Neural progenitor cell (in vitro differentiated cells): ENCODE measurements around the gene CCKAR. TPM values are rescaled to one million over a fixed set of nuclear protein-coding genes. Genes with fewer than 3 reads are reported as not detected.

Experiments used
- DNase-seq: peaks from one replicate; pipeline ENCODE4 v3.0.0-alpha.2; 2016; ENCODE audit warnings: low spot score
- H2AFZ ChIP-seq: fragments of 200-600 bp; sonication (generic); replicated peaks from 2 replicates; pipeline ENCODE4 v1.6.1; 2016; ENCODE audit warnings: antibody characterized with exemption
- H3F3A ChIP-seq: fragments of 200-600 bp; sonication (generic); 2 replicates; pipeline ENCODE4 v1.6.1; 2016; ENCODE audit warnings: antibody characterized with exemption, low read depth
- H3K27ac ChIP-seq: fragments of 200-600 bp; sonication (generic); 2 replicates; pipeline ENCODE4 v1.5.1; 2016; ENCODE audit warnings: mild to moderate bottlenecking
- H3K27me3 ChIP-seq: fragments of 200-600 bp; sonication (generic); 2 replicates; pipeline ENCODE4 v1.6.1; 2016; ENCODE audit warnings: mild to moderate bottlenecking, moderate library complexity
- H3K36me3 ChIP-seq: fragments of 200-600 bp; sonication (generic); 2 replicates; pipeline ENCODE4 v1.5.1; 2016
- H3K4me1 ChIP-seq: fragments of 200-600 bp; sonication (generic); 2 replicates; pipeline ENCODE4 v1.6.1; 2016; ENCODE audit warnings: mixed run types
- H3K4me2 ChIP-seq: fragments of 200-600 bp; sonication (generic); 2 replicates; pipeline ENCODE4 v1.6.1; 2016
- H3K4me3 ChIP-seq: fragments of 200-600 bp; sonication (generic); 2 replicates; pipeline ENCODE4 v1.5.1; 2016
- H3K79me2 ChIP-seq: fragments of 200-600 bp; sonication (generic); 2 replicates; pipeline ENCODE4 v1.6.1; 2016; ENCODE audit warnings: low read depth
- H3K9ac ChIP-seq: fragments of 200-600 bp; sonication (generic); 2 replicates; pipeline ENCODE4 v1.6.1; 2016
- H3K9me3 ChIP-seq: fragments of 200-600 bp; sonication (generic); 2 replicates; pipeline ENCODE4 v1.5.1; 2016; ENCODE audit warnings: low read depth
- H4K20me1 ChIP-seq: fragments of 200-600 bp; sonication (generic); 2 replicates; pipeline ENCODE4 v1.6.1; 2016; ENCODE audit warnings: low read depth
- H3K27ac Mint-ChIP-seq: 3 replicates; pipeline ENCODE4 v1.8.0; 2021; ENCODE audit warnings: mixed read lengths
- H3K27me3 Mint-ChIP-seq: 2 replicates; pipeline ENCODE4 v1.8.0; 2022; ENCODE audit warnings: low read depth, mild to moderate bottlenecking, inconsistent platforms, moderate library complexity, mixed read lengths; ENCODE audit not compliant: insufficient read depth
- H3K36me3 Mint-ChIP-seq: 3 replicates; pipeline ENCODE4 v1.8.0; 2021; ENCODE audit warnings: mixed read lengths
- H3K4me1 Mint-ChIP-seq: 3 replicates; pipeline ENCODE4 v1.8.0; 2021; ENCODE audit warnings: mixed read lengths
- H3K4me3 Mint-ChIP-seq: 3 replicates; pipeline ENCODE4 v1.8.0; 2021; ENCODE audit warnings: mild to moderate bottlenecking, moderate library complexity, mixed read lengths
- H3K9me3 Mint-ChIP-seq: 3 replicates; pipeline ENCODE4 v1.8.0; 2020; ENCODE audit warnings: mixed read lengths
- CTCF ChIP-seq: fragments of 200-600 bp; sonication (generic); IDR thresholded peaks from 2 replicates; pipeline ENCODE4 v1.5.1; 2017; ENCODE audit warnings: antibody characterized with exemption, mild to moderate bottlenecking
- EZH2 ChIP-seq: fragments of 200-600 bp; sonication (generic); IDR thresholded peaks from 2 replicates; pipeline ENCODE4 v1.6.1; 2017; ENCODE audit warnings: antibody characterized with exemption, mild to moderate bottlenecking, moderate library complexity
- EZH2phosphoT487 ChIP-seq: fragments of 200-600 bp; sonication (generic); IDR thresholded peaks from 2 replicates; pipeline ENCODE4 v1.6.1; 2017; ENCODE audit warnings: antibody characterized with exemption
- total RNA-seq: library from RNA; depleted of rRNA; stranded (reverse); fragments of >200 nt; gene quantifications from 2 replicates; pipeline ENCODE4 v1.2.3, GENCODE V29; 2015; ENCODE audit warnings: low replicate concordance

Gene CCKAR
- total RNA-seq, 1 donor from 2014 or later, result not detected

GRCh38 chr4:26482508-26483462 lies 7.5 kb downstream of the CCKAR start:
- Histone ChIP-seq H4K20me1 (no peaks in the 10 kb centered on the region), H3K4me1 (peaks cover 2% of the 10 kb centered on the region), H3K4me3 (no peak overlapping the region), H3K79me2 (no peaks in the 10 kb centered on the region), H3K27ac (no peak overlapping the region), H3K9me3 (no peaks in the 10 kb centered on the region), H3K36me3 (no peaks in the 10 kb centered on the region), H3K27me3 (peaks cover 2% of the 10 kb centered on the region), H3F3A (no peaks in the 10 kb centered on the region), H2AFZ (no peak overlapping the region), H3K9ac (no peak overlapping the region), H3K4me2 (no peak overlapping the region)
- H3K36me3 Mint-ChIP-seq, result no peaks in the 10 kb centered on the region
- no peak for TF ChIP-seq EZH2phosphoT487
- TF ChIP-seq EZH2, result no peak
- TF ChIP-seq CTCF, result no peak
- peaks cover 2% of the 10 kb centered on the region for H3K9me3 Mint-ChIP-seq
- H3K27ac Mint-ChIP-seq, result no peak overlapping the region
- DNase-seq, result no peak
- H3K27me3 Mint-ChIP-seq, result peaks cover 3% of the 10 kb centered on the region
- H3K4me1 Mint-ChIP-seq, result peaks cover 8% of the 10 kb centered on the region
- H3K4me3 Mint-ChIP-seq, result no peak overlapping the region

- Mint-ChIP-seq H3K27ac (no peak overlapping the region), H3K4me3 (no peak overlapping the region), H3K27me3 (peaks cover 3% of the 10 kb centered on the region), H3K36me3 (no peaks in the 10 kb centered on the region), H3K4me1 (peaks cover 8% of the 10 kb centered on the region), H3K9me3 (peaks cover 2% of the 10 kb centered on the region)
- Histone ChIP-seq H3F3A (no peaks in the 10 kb centered on the region), H3K79me2 (no peaks in the 10 kb centered on the region), H3K4me3 (no peak overlapping the region), H3K4me2 (no peak overlapping the region), H3K27me3 (no peaks in the 10 kb centered on the region), H3K9me3 (no peaks in the 10 kb centered on the region), H3K27ac (no peak overlapping the region), H3K36me3 (no peaks in the 10 kb centered on the region), H4K20me1 (no peaks in the 10 kb centered on the region), H2AFZ (no peak overlapping the region), H3K9ac (no peak overlapping the region), H3K4me1 (peaks cover 2% of the 10 kb centered on the region)
- TF ChIP-seq EZH2phosphoT487 (no peak), EZH2 (no peak), CTCF (no peak)
- no peak for DNase-seq
Observed at GRCh38 chr4:26478330-26478729, 12.0 kb downstream of the CCKAR start.

GRCh38 chr4:26476545-26476944 lies 13.7 kb downstream of the CCKAR start:
- Histone ChIP-seq H3K27ac (no peak overlapping the region), H3K9ac (no peak overlapping the region), H3K4me3 (no peak overlapping the region), H3F3A (no peaks in the 10 kb centered on the region), H3K27me3 (no peaks in the 10 kb centered on the region), H3K36me3 (no peaks in the 10 kb centered on the region), H3K4me2 (no peak overlapping the region), H3K4me1 (no peaks in the 10 kb centered on the region), H4K20me1 (no peaks in the 10 kb centered on the region), H3K79me2 (no peaks in the 10 kb centered on the region), H2AFZ (no peak overlapping the region), H3K9me3 (no peaks in the 10 kb centered on the region)
- Mint-ChIP-seq H3K9me3 (peaks cover 2% of the 10 kb centered on the region), H3K27me3 (peaks cover 2% of the 10 kb centered on the region), H3K4me3 (no peak overlapping the region), H3K36me3 (no peaks in the 10 kb centered on the region), H3K27ac (no peak overlapping the region), H3K4me1 (no peaks in the 10 kb centered on the region)
- TF ChIP-seq EZH2 (no peak), EZH2phosphoT487 (no peak), CTCF (no peak)
- no peak for DNase-seq
